Neural cell (in vitro differentiated cells): ENCODE results near the gene SLC11A1. TPM values are rescaled to one million over a fixed set of nuclear protein-coding genes. Genes with fewer than 3 reads are reported as not detected.

Experiments
- H2AFZ ChIP-seq: fragments of 200-600, 300-800 bp; sonication (generic), shearing (Covaris generic); 2 replicates; pipeline ENCODE4 v1.6.0; 2014; ENCODE audit warnings: low read depth, mild to moderate bottlenecking, antibody characterized with exemption, low read length, moderate library complexity
- H3F3A ChIP-seq: fragments of 200-600 bp; shearing (Covaris generic); 2 replicates; pipeline ENCODE4 v1.6.1; 2016; ENCODE audit warnings: mild to moderate bottlenecking, moderate library complexity, mixed read lengths, antibody characterized with exemption, low read length; ENCODE audit not compliant: insufficient read depth, poor library complexity, severe bottlenecking
- H3K27ac ChIP-seq: fragments of 200-600, 300-800 bp; sonication (generic), shearing (Covaris generic); 2 replicates; pipeline ENCODE4 v1.5.1; 2014; ENCODE audit warnings: mild to moderate bottlenecking, low read length, moderate library complexity
- H3K27me3 ChIP-seq: fragments of 300-800, 200-600 bp; sonication (generic), shearing (Covaris generic); 2 replicates; pipeline ENCODE4 v1.6.0; 2014; ENCODE audit warnings: mild to moderate bottlenecking, low read depth, low read length, moderate library complexity; ENCODE audit not compliant: insufficient read depth
- H3K36me3 ChIP-seq: fragments of 300-800, 200-600 bp; sonication (generic), shearing (Covaris generic); 2 replicates; pipeline ENCODE4 v1.5.1; 2014; ENCODE audit warnings: mild to moderate bottlenecking, antibody characterized with exemption, low read length, moderate library complexity; ENCODE audit not compliant: insufficient read depth
- H3K4me2 ChIP-seq: fragments of 300-800, 200-600 bp; sonication (generic), shearing (Covaris generic); 2 replicates; pipeline ENCODE4 v1.6.0; 2014; ENCODE audit warnings: mild to moderate bottlenecking, low read length
- H3K4me3 ChIP-seq: fragments of 300-800, 200-600 bp; sonication (generic), shearing (Covaris generic); 2 replicates; pipeline ENCODE4 v1.5.1; 2014; ENCODE audit warnings: mild to moderate bottlenecking, low read length, moderate library complexity
- H3K79me2 ChIP-seq: fragments of 200-600 bp; shearing (Covaris generic); replicated peaks from 2 replicates; pipeline ENCODE4 v1.6.0; 2014; ENCODE audit warnings: mild to moderate bottlenecking, low read length, moderate library complexity; ENCODE audit not compliant: insufficient read depth
- H3K9ac ChIP-seq: fragments of 300-800, 200-600 bp; sonication (generic), shearing (Covaris generic); 2 replicates; pipeline ENCODE4 v1.6.1; 2016; ENCODE audit warnings: mild to moderate bottlenecking, low read length, mixed read lengths
- H3K9me2 ChIP-seq: fragments of 200-600 bp; shearing (Covaris generic); 2 replicates; pipeline ENCODE4 v1.6.1; 2016; ENCODE audit warnings: mild to moderate bottlenecking, low read length, mixed read lengths; ENCODE audit not compliant: insufficient read depth
- H3K9me3 ChIP-seq: fragments of 200-600, 300-800 bp; sonication (generic), shearing (Covaris generic); 2 replicates; pipeline ENCODE4 v1.6.1; 2016; ENCODE audit warnings: mild to moderate bottlenecking, mixed run types, low read length, moderate library complexity, mixed read lengths
- H4K20me1 ChIP-seq: fragments of 200-600 bp; shearing (Covaris generic); 2 replicates; pipeline ENCODE4 v1.6.1; 2016; ENCODE audit warnings: mild to moderate bottlenecking, mixed run types; ENCODE audit not compliant: insufficient read depth
- CTCF ChIP-seq: fragments of 450-650 bp; IDR thresholded peaks from 2 replicates; pipeline ENCODE4 v1.5.1; 2014; ENCODE audit warnings: antibody characterized with exemption, mild to moderate bottlenecking, moderate library complexity; ENCODE audit not compliant: poor library complexity, severe bottlenecking
- EP300 ChIP-seq: fragments of 450-650 bp; conservative IDR thresholded peaks from 2 replicates; pipeline ENCODE4 v1.6.1; 2014; ENCODE audit warnings: antibody characterized with exemption, mild to moderate bottlenecking, moderate library complexity; ENCODE audit not compliant: poor library complexity, severe bottlenecking
- EZH2 ChIP-seq: fragments of 200-600, 300-800 bp; shearing (Covaris generic), sonication (generic); IDR thresholded peaks from 2 replicates; pipeline ENCODE4 v1.6.1; 2014; ENCODE audit warnings: antibody characterized with exemption, low read length, borderline replicate concordance, mild to moderate bottlenecking; ENCODE audit not compliant: insufficient read depth, poor library complexity, severe bottlenecking
- MXI1 ChIP-seq: fragments of 450-650 bp; conservative IDR thresholded peaks from 2 replicates; pipeline ENCODE4 v1.6.1; 2014; ENCODE audit warnings: antibody characterized with exemption, mild to moderate bottlenecking; ENCODE audit not compliant: poor library complexity, severe bottlenecking
- POLR2AphosphoS5 ChIP-seq: IDR thresholded peaks from 2 replicates; pipeline ENCODE4 v1.6.1; 2012
- RAD21 ChIP-seq: fragments of 450-650 bp; conservative IDR thresholded peaks from 2 replicates; pipeline ENCODE4 v1.6.1; 2014; ENCODE audit warnings: antibody characterized with exemption, mild to moderate bottlenecking, moderate library complexity
- REST ChIP-seq: IDR thresholded peaks from 2 replicates; pipeline ENCODE4 v1.6.1; 2012; ENCODE audit warnings: borderline replicate concordance
- SMC3 ChIP-seq: fragments of 450-650 bp; conservative IDR thresholded peaks from 2 replicates; pipeline ENCODE4 v1.6.1; 2014; ENCODE audit warnings: antibody characterized with exemption, mild to moderate bottlenecking, moderate library complexity; ENCODE audit not compliant: poor library complexity
- TAF1 ChIP-seq: IDR thresholded peaks from 2 replicates; pipeline ENCODE4 v1.6.1; 2012; ENCODE audit warnings: low read depth
- polyA plus RNA-seq: library from polyadenylated mRNA; depleted of rRNA; stranded (reverse); fragments of >200 nt; gene quantifications from 2 replicates; pipeline ENCODE4 v1.2.3, GENCODE V29; 2014

The SLC11A1 gene
- polyA plus RNA-seq, 1 donor from 2014 or later, result not detected

GRCh38 chr2:218383892-218384519 is 1.9 kb downstream of the SLC11A1 start:
- H3K9ac ChIP-seq, result no peak overlapping the region
- no peaks in the 10 kb centered on the region for H3K9me3 ChIP-seq
- H3K27me3 ChIP-seq, result peaks cover 7% of the 10 kb centered on the region
- H2AFZ ChIP-seq, result no peak overlapping the region
- H3K79me2 ChIP-seq, result no peaks in the 10 kb centered on the region
- no peaks in the 10 kb centered on the region for H4K20me1 ChIP-seq
- no peak overlapping the region for H3K4me3 ChIP-seq
- no peak overlapping the region for H3K4me2 ChIP-seq
- no peak overlapping the region for H3K27ac ChIP-seq
- no peaks in the 10 kb centered on the region for H3K9me2 ChIP-seq
- TF ChIP-seq CTCF (no peak), RAD21 (no peak), REST (no peak), MXI1 (no peak), EP300 (no peak), EZH2 (no peak), TAF1 (no peak)
- H3F3A ChIP-seq, result no peaks in the 10 kb centered on the region
- no peaks in the 10 kb centered on the region for H3K36me3 ChIP-seq

GRCh38 chr2:218384975-218385374 is 2.9 kb downstream of the SLC11A1 start:
- Histone ChIP-seq H3K36me3 (no peaks in the 10 kb centered on the region), H3K27me3 (peaks cover 7% of the 10 kb centered on the region), H3F3A (no peaks in the 10 kb centered on the region), H2AFZ (no peak overlapping the region), H3K27ac (no peak overlapping the region), H3K79me2 (no peaks in the 10 kb centered on the region), H4K20me1 (no peaks in the 10 kb centered on the region), H3K9me2 (no peaks in the 10 kb centered on the region), H3K9ac (no peak overlapping the region), H3K4me2 (no peak overlapping the region), H3K4me3 (no peak overlapping the region), H3K9me3 (no peaks in the 10 kb centered on the region)
- TF ChIP-seq EZH2 (no peak), MXI1 (no peak)

GRCh38 chr2:218386505-218387368 is 4.7 kb downstream of the SLC11A1 start:
- Histone ChIP-seq H3K27me3 (peaks cover 7% of the 10 kb centered on the region), H3K27ac (no peak overlapping the region), H3K79me2 (no peaks in the 10 kb centered on the region), H3K9ac (no peak overlapping the region), H3K4me2 (no peak overlapping the region), H2AFZ (no peak overlapping the region), H4K20me1 (no peaks in the 10 kb centered on the region), H3K9me2 (no peaks in the 10 kb centered on the region), H3K36me3 (no peaks in the 10 kb centered on the region), H3K9me3 (no peaks in the 10 kb centered on the region), H3F3A (no peaks in the 10 kb centered on the region), H3K4me3 (no peak overlapping the region)
- TF ChIP-seq RAD21, result no peak
- TF ChIP-seq CTCF, result no peak
- no peak for TF ChIP-seq MXI1
- TF ChIP-seq SMC3, result no peak
- TF ChIP-seq POLR2AphosphoS5, result no peak
- no peak for TF ChIP-seq REST
- TF ChIP-seq EZH2, result no peak
- no peak for TF ChIP-seq TAF1
- no peak for TF ChIP-seq EP300
